ENCODE measurements around the gene CCL24. TPM values are rescaled to one million over a fixed set of nuclear protein-coding genes. Genes with fewer than 3 reads are reported as not detected.

CCL24 gene
- total and polyA plus RNA-seq, 2 donors (not counting 1 experiment from before 2014, with no cell fraction given): not detected

DNA sequence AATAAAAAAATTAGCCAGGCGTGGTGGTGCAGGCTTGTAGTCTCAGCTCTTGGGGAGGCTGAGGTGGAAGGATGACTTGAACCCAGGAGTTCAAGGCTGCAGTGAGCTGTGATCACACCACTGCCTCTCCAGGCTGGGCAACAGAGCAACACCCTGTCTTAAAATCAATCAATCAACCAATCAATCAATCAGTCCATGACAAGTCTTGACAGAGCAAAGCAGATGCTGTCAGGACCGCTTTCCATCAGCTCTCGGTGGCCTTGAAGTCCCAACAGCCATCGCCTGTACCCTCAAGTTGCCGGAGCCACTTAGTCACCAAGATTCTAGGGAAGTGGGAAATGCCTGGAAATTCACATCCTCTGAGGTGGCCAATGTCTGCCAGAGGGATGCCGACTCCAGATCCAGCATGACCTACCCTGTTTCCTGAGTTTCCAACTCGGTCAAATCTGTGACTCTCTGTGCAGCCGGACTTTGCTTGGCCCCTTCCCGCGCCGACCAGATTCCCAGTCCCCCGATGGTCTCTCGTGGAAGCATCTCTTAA, 871 bp upstream of the CCL24 start:
- H3K27ac ChIP-seq (ENCODE audit: insufficient read depth, low read length): no peak overlapping the region

DNA sequence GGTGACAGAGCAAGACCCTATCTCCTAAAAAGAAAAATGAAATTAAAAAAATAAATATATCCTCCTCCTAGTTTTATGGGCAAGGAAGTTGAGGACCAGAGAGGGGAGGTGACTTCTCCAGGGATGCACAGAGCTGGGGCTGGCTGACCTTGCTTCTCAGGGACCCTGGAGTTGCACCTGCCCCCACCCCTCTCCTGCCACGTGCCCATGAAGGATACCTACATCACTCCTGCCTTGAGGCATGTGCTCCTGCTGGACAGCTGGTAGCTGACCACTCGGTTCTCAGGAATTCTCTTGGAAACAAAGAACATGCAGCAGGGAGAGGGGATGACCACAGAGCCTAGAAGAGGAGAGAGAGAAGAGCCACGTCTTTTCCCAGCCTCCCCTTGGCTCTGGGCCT, 522 bp downstream of the CCL24 start:
- H3K9ac ChIP-seq (ENCODE audit: insufficient read depth, low read length): no peak overlapping the region
- DNase-seq (ENCODE audit: low read depth in 2 of 2): peak in 1 of 2 donors; percentile 10
- H3K9me3 ChIP-seq (ENCODE audit: control insufficient read depth, insufficient read depth, low read depth, low read length): no peaks in the 10 kb centered on the region
- no peaks in the 10 kb centered on the region for H4K20me1 ChIP-seq (ENCODE audit: control insufficient read depth, extremely low read depth, insufficient read depth, low read length)
- no peaks in the 10 kb centered on the region for H3K36me3 ChIP-seq (ENCODE audit: control insufficient read depth, insufficient read depth, low read length)
- H2AFZ ChIP-seq (ENCODE audit: low read length): no peak overlapping the region
- no peaks in the 10 kb centered on the region for H3K79me2 ChIP-seq (ENCODE audit: control insufficient read depth, insufficient read depth, low read length)
- H3K27ac ChIP-seq (ENCODE audit: insufficient read depth, low read length): no peak overlapping the region
- H3K27me3 ChIP-seq (ENCODE audit: control insufficient read depth, insufficient read depth, low read length): peaks cover 3% of the 10 kb centered on the region
- H3K4me1 ChIP-seq (ENCODE audit: control insufficient read depth, extremely low read depth, insufficient read depth, low read length): no peaks in the 10 kb centered on the region
- H3K4me2 ChIP-seq (ENCODE audit: extremely low read depth, insufficient read depth, low read length): no peak overlapping the region
- no peak overlapping the region for H3K4me3 ChIP-seq (replicated peaks in 1 of 4; ENCODE audit: control extremely low read depth in 1 of 4, insufficient read depth in 1 of 4, low read depth in 3 of 4, low read length in 4 of 4)
- TF ChIP-seq, protein P1, sequence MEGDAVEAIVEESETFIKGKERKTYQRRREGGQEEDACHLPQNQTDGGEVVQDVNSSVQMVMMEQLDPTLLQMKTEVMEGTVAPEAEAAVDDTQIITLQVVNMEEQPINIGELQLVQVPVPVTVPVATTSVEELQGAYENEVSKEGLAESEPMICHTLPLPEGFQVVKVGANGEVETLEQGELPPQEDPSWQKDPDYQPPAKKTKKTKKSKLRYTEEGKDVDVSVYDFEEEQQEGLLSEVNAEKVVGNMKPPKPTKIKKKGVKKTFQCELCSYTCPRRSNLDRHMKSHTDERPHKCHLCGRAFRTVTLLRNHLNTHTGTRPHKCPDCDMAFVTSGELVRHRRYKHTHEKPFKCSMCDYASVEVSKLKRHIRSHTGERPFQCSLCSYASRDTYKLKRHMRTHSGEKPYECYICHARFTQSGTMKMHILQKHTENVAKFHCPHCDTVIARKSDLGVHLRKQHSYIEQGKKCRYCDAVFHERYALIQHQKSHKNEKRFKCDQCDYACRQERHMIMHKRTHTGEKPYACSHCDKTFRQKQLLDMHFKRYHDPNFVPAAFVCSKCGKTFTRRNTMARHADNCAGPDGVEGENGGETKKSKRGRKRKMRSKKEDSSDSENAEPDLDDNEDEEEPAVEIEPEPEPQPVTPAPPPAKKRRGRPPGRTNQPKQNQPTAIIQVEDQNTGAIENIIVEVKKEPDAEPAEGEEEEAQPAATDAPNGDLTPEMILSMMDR (conservative IDR thresholded peaks at IDR 0.05 in 1 of 2, IDR thresholded peaks at IDR 0.05 in 1 of 2; ENCODE audit: low read depth in 1 of 2, low read length in 2 of 2): no peak
- no peak for TF ChIP-seq EZH2 (IDR thresholded peaks at IDR 0.05; ENCODE audit: low read length, missing control alignments)

More for the DNA sequence above, 871 bp upstream of the CCL24 start:
- no peaks in the 10 kb centered on the region for H4K20me1 ChIP-seq (ENCODE audit: control insufficient read depth, extremely low read depth, insufficient read depth, low read length)
- no peak overlapping the region for H2AFZ ChIP-seq (ENCODE audit: low read length)
- no peaks in the 10 kb centered on the region for H3K9me3 ChIP-seq (ENCODE audit: control insufficient read depth, insufficient read depth, low read depth, low read length)
- no peaks in the 10 kb centered on the region for H3K79me2 ChIP-seq (ENCODE audit: control insufficient read depth, insufficient read depth, low read length)
- H3K9ac ChIP-seq (ENCODE audit: insufficient read depth, low read length): no peak overlapping the region
- no peak overlapping the region for H3K4me3 ChIP-seq (replicated peaks in 1 of 4; ENCODE audit: control extremely low read depth in 1 of 4, insufficient read depth in 1 of 4, low read depth in 3 of 4, low read length in 4 of 4)
- H3K36me3 ChIP-seq (ENCODE audit: control insufficient read depth, insufficient read depth, low read length): no peaks in the 10 kb centered on the region
- DNase-seq (ENCODE audit: low read depth in 2 of 2): peak in 1 of 2 donors; percentile 59
- H3K4me1 ChIP-seq (ENCODE audit: control insufficient read depth, extremely low read depth, insufficient read depth, low read length): no peaks in the 10 kb centered on the region
- H3K27me3 ChIP-seq (ENCODE audit: control insufficient read depth, insufficient read depth, low read length): peaks cover 3% of the 10 kb centered on the region
- H3K4me2 ChIP-seq (ENCODE audit: extremely low read depth, insufficient read depth, low read length): no peak overlapping the region
- TF ChIP-seq, protein P1 (conservative IDR thresholded peaks at IDR 0.05 in 1 of 2, IDR thresholded peaks at IDR 0.05 in 1 of 2; ENCODE audit: low read depth in 1 of 2, low read length in 2 of 2): no peak
- TF ChIP-seq EZH2 (IDR thresholded peaks at IDR 0.05; ENCODE audit: low read length, missing control alignments): no peak

DNA sequence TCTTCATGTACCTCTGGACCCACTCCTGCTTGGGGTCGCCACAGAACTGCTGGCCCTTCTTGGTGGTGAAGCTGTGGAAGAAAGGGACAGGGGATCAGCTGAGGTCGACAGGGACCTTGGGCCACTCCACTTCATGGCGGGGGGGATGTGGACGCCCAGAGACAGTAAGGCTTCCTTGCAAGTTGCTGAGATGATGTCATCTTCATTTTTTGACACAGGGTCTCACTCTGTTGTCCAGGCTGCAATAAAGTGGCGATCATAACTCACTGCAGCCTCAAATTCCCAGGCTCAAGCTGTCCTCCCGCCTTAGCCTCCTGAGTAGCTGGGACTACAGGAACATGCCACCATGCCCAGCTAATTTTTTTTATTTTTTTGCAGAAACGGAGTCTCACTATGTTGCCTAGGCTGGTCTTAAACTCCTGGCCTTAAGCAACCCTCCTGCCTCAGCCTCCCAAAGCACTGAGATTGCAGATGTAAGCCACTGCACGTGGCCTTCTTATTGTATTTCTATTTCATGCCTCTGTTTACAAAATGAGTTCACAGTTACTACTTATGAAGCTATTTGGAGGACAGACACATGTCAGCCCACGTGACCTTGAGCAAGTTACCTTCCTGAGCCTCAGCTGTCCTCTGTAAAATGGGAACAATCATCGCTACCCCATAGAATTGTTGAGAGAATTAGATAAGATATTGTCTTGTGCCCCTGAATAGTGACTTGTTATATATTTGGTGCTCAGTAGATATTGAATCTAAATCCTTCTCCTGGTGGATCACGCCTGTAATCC, 1.5 kb downstream of the CCL24 start:
- H4K20me1 ChIP-seq (ENCODE audit: control insufficient read depth, extremely low read depth, insufficient read depth, low read length): no peaks in the 10 kb centered on the region
- H3K4me1 ChIP-seq (ENCODE audit: control insufficient read depth, extremely low read depth, insufficient read depth, low read length): no peaks in the 10 kb centered on the region
- H3K36me3 ChIP-seq (ENCODE audit: control insufficient read depth, insufficient read depth, low read length): no peaks in the 10 kb centered on the region
- H3K4me2 ChIP-seq (ENCODE audit: extremely low read depth, insufficient read depth, low read length): no peak overlapping the region
- H2AFZ ChIP-seq (ENCODE audit: low read length): no peak overlapping the region
- peaks cover 3% of the 10 kb centered on the region for H3K27me3 ChIP-seq (ENCODE audit: control insufficient read depth, insufficient read depth, low read length)
- no peak overlapping the region for H3K9ac ChIP-seq (ENCODE audit: insufficient read depth, low read length)
- no peaks in the 10 kb centered on the region for H3K79me2 ChIP-seq (ENCODE audit: control insufficient read depth, insufficient read depth, low read length)
- H3K4me3 ChIP-seq (replicated peaks in 1 of 4; ENCODE audit: control extremely low read depth in 1 of 4, insufficient read depth in 1 of 4, low read depth in 3 of 4, low read length in 4 of 4): no peak overlapping the region
- TF ChIP-seq EZH2 (IDR thresholded peaks at IDR 0.05; ENCODE audit: low read length, missing control alignments): no peak
- TF ChIP-seq, protein P1 (conservative IDR thresholded peaks at IDR 0.05 in 1 of 2, IDR thresholded peaks at IDR 0.05 in 1 of 2; ENCODE audit: low read depth in 1 of 2, low read length in 2 of 2): no peak
- no peak overlapping the region for H3K27ac ChIP-seq (ENCODE audit: insufficient read depth, low read length)
- DNase-seq (ENCODE audit: low read depth in 2 of 2): no peak
- no peaks in the 10 kb centered on the region for H3K9me3 ChIP-seq (ENCODE audit: control insufficient read depth, insufficient read depth, low read depth, low read length)
